ENCODE results near the gene GLB1L3.

- TF ChIP-seq GABPA (IDR thresholded peaks at IDR 0.05; ENCODE audit: low read depth) (no peak), CTCF (IDR thresholded peaks at IDR 0.05; ENCODE audit: insufficient read depth, low read length) (no peak), POLR2AphosphoS5 (IDR thresholded peaks at IDR 0.05; ENCODE audit: low read depth) (no peak)
Measured at GRCh38 chr11:134313379-134313778, 37.2 kb downstream of the GLB1L3 start.

Measured in HL-60 (cell line).